WTC11 (cell line): ENCODE data around the gene ERC1.

Source experiments
- TEAD4 ChIP-seq: sonication (generic); formaldehyde crosslinking; IDR thresholded peaks from 2 replicates; pipeline ENCODE4 v1.8.0; 2022; ENCODE audit warnings: mild to moderate bottlenecking, missing genetic modification reagents
- ZNF423 ChIP-seq: fragments of 250-450 bp; sonication (Bioruptor Pico); IDR thresholded peaks from 2 replicates; pipeline ENCODE4 v2.1.2; 2022; ENCODE audit warnings: mild to moderate bottlenecking, moderate library complexity
- TF ChIP-seq, protein P1 (sequence below): fragments of 200-600 bp; IDR thresholded peaks from 2 replicates; pipeline ENCODE4 v1.8.0; 2022; ENCODE audit warnings: antibody characterized with exemption

DNA sequence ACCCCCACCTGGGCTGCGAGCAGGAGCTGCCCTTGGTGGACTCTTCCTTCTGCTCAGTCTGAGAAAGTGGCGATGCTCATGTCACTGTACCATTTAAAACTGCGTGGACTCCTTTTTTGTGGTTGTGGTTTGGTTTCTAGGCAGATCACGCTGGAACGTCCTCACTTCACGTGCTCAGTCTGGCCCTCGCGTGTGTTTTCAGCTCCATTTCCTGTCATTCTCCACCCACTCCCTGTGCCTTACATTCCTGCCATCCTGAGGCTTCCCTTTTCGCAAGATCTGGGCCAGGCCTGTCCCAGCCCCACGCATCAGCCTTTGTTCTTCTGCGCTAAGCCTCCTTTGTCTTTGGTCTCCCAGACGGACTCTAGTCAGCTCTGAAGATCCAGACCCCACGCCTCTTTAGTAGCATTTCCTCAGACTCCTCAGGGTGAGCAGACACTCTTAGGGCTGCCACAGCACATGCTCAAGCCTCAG is 497.9 kb downstream of the ERC1 start:
- TF ChIP-seq, protein P1, sequence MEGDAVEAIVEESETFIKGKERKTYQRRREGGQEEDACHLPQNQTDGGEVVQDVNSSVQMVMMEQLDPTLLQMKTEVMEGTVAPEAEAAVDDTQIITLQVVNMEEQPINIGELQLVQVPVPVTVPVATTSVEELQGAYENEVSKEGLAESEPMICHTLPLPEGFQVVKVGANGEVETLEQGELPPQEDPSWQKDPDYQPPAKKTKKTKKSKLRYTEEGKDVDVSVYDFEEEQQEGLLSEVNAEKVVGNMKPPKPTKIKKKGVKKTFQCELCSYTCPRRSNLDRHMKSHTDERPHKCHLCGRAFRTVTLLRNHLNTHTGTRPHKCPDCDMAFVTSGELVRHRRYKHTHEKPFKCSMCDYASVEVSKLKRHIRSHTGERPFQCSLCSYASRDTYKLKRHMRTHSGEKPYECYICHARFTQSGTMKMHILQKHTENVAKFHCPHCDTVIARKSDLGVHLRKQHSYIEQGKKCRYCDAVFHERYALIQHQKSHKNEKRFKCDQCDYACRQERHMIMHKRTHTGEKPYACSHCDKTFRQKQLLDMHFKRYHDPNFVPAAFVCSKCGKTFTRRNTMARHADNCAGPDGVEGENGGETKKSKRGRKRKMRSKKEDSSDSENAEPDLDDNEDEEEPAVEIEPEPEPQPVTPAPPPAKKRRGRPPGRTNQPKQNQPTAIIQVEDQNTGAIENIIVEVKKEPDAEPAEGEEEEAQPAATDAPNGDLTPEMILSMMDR: no peak
- TF ChIP-seq TEAD4 (CRISPR knock-in tag): no peak
- no peak for TF ChIP-seq ZNF423 (CRISPR knock-in tag)
